GM23248 (cell line): Measurements from ENCODE around the gene SGPL1. TPM values are rescaled to one million over a fixed set of nuclear protein-coding genes. Genes with fewer than 3 reads are reported as not detected.

Source experiments
- DNase-seq: peaks from one replicate; pipeline ENCODE4 v3.0.0-alpha.2; 2015
- H2AFZ ChIP-seq: fragments of 200-600 bp; sonication (generic); 2 replicates; pipeline ENCODE4 v1.6.1; 2016; ENCODE audit warnings: antibody characterized with exemption
- H3F3A ChIP-seq: fragments of 200-600 bp; sonication (generic); 2 replicates; pipeline ENCODE4 v1.6.1; 2016; ENCODE audit warnings: mild to moderate bottlenecking, antibody characterized with exemption, mixed run types; ENCODE audit not compliant: insufficient read depth
- H3K27ac ChIP-seq: fragments of 200-600 bp; sonication (generic); 2 replicates; pipeline ENCODE4 v1.5.1; 2016; ENCODE audit warnings: mild to moderate bottlenecking
- H3K27me3 ChIP-seq: fragments of 200-600 bp; sonication (generic); replicated peaks from 2 replicates; pipeline ENCODE4 v1.6.1; 2016; ENCODE audit warnings: mild to moderate bottlenecking; ENCODE audit not compliant: insufficient read depth
- H3K36me3 ChIP-seq: fragments of 200-600 bp; sonication (generic); 2 replicates; pipeline ENCODE4 v1.6.1; 2016; ENCODE audit warnings: low read depth, mild to moderate bottlenecking
- H3K4me1 ChIP-seq: fragments of 200-600 bp; sonication (generic); 2 replicates; pipeline ENCODE4 v1.6.1; 2016; ENCODE audit warnings: mild to moderate bottlenecking; ENCODE audit not compliant: insufficient read depth
- H3K4me2 ChIP-seq: fragments of 200-600 bp; sonication (generic); one replicate; pipeline ENCODE4 v1.6.1; 2016; ENCODE audit warnings: mild to moderate bottlenecking; ENCODE audit not compliant: unreplicated experiment
- H3K4me3 ChIP-seq: fragments of 200-600 bp; sonication (generic); 2 replicates; pipeline ENCODE4 v1.5.1; 2016; ENCODE audit warnings: mild to moderate bottlenecking
- H3K79me2 ChIP-seq: fragments of 200-600 bp; sonication (generic); 2 replicates; pipeline ENCODE4 v1.6.1; 2016; ENCODE audit warnings: mild to moderate bottlenecking; ENCODE audit not compliant: insufficient read depth
- H3K9ac ChIP-seq: fragments of 200-600 bp; sonication (generic); 2 replicates; pipeline ENCODE4 v1.6.1; 2016; ENCODE audit warnings: mild to moderate bottlenecking
- H3K9me2 ChIP-seq: fragments of 200-600 bp; sonication (generic); 2 replicates; pipeline ENCODE4 v1.6.1; 2016; ENCODE audit warnings: mixed run types, mild to moderate bottlenecking, moderate library complexity; ENCODE audit not compliant: insufficient read depth
- H3K9me3 ChIP-seq: fragments of 200-600 bp; sonication (generic); one replicate; pipeline ENCODE4 v1.6.1; 2017; ENCODE audit warnings: low read depth
- H4K20me1 ChIP-seq: fragments of 200-600 bp; sonication (generic); 2 replicates; pipeline ENCODE4 v1.6.0; 2016; ENCODE audit not compliant: insufficient read depth
- EZH2 ChIP-seq: fragments of 200-600 bp; sonication (generic); IDR thresholded peaks from 2 replicates; pipeline ENCODE4 v1.6.1; 2018; ENCODE audit warnings: antibody characterized with exemption, mild to moderate bottlenecking; ENCODE audit not compliant: insufficient read depth, poor library complexity, severe bottlenecking
- EZH2phosphoT487 ChIP-seq: fragments of 200-600 bp; sonication (generic); IDR thresholded peaks from 2 replicates; pipeline ENCODE4 v1.6.1; 2018; ENCODE audit warnings: antibody characterized with exemption, moderate library complexity, mild to moderate bottlenecking, low read depth; ENCODE audit not compliant: insufficient read depth
- WGBS, 2 experiments: methylation state at CpG; one replicate each; pipeline ENCODE4 v1.1.6; 2015 to 2017; ENCODE audit warnings: low lambda C conversion rate in 2 of 2, low coverage in 1 of 2; ENCODE audit errors: missing lambda C conversion rate in 2 of 2; 5-methylcytosine and 5-hydroxymethylcytosine counted together
- in situ Hi-C: fragments of 300-500 bp; cut with MboI; formaldehyde crosslinking; loops from 2 replicates; pipeline ENCODE4 v1.15.0; 2020
- polyA plus RNA-seq: library from polyadenylated mRNA; unstranded; fragments of >200 nt; fragmentation: Nextera tagmentation; extraction: Ambion mirVana; gene quantifications from 2 replicates; pipeline ENCODE4 v1.2.1, GENCODE V29; 2016
- total RNA-seq: library from RNA; depleted of rRNA; stranded (reverse); fragments of >200 nt; shearing (Covaris generic); gene quantifications from 2 replicates; pipeline ENCODE4 v1.2.3, GENCODE V29; 2014

The SGPL1 gene
- total and polyA plus RNA-seq, 2 experiments from 2014 or later: 18.2 to 27.5 TPM

DNA sequence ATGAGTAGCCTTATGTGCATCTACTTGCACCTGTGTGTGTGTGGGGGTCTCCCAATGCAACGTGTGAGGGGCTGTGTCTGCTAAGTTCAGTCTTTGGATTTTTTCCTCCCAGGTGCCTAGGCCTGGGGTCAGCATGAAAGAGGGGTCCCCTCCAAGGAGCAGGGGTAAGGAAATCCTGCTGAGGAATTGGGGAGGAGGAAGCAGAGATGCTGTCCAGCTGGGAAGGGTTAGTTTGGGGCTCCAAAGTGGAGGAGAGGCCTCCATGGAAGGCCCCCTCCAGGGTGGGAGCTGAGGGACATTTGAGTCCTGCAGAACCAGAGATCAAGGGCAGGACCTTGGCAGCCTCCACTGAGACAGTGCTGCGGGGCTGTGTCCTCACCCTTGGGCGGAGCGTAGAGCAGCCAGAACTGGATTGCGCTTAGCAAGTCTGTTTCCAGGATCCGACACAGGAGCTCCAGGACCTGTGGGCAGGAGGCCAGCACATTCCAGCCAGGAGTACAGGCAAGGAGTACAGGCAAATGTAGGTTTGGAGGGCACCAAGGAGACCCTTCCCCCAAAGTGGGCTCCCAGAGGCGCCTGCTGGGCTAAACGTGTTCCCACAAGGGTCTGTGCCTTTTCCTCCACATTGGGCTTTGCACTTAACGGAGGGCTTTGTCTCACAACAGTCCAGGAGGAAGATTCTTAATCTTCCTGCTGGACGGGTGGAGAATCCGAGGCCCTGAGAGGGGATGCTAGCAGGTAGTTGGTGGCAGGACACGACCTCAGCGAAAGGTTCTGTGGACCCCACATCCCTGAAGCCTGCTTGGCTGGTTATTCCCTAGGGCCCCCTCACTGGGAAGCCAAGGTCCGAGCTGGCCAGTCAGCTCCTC, 40.7 kb upstream of the SGPL1 start:
- Histone ChIP-seq H3K27me3 (no peaks in the 10 kb centered on the region; the same call in 1 of the 2 replicates), H3K4me3 (no peak overlapping the region), H3K4me1 (no peaks in the 10 kb centered on the region), H3K36me3 (no peaks in the 10 kb centered on the region), H4K20me1 (no peaks in the 10 kb centered on the region), H3K27ac (no peak overlapping the region), H3K79me2 (no peaks in the 10 kb centered on the region), H3F3A (no peaks in the 10 kb centered on the region), H3K9ac (no peak overlapping the region), H3K4me2 (no peak overlapping the region), H3K9me3 (no peaks in the 10 kb centered on the region), H3K9me2 (no peaks in the 10 kb centered on the region), H2AFZ (no peak overlapping the region)
- DNase-seq: no peak
- in situ Hi-C loops: no loop called here
- 62 to 67% methylated on average over 13 to 14 of the region's 14 CpGs for WGBS, 2 experiments
- TF ChIP-seq EZH2: no peak
- TF ChIP-seq EZH2phosphoT487: no peak

DNA sequence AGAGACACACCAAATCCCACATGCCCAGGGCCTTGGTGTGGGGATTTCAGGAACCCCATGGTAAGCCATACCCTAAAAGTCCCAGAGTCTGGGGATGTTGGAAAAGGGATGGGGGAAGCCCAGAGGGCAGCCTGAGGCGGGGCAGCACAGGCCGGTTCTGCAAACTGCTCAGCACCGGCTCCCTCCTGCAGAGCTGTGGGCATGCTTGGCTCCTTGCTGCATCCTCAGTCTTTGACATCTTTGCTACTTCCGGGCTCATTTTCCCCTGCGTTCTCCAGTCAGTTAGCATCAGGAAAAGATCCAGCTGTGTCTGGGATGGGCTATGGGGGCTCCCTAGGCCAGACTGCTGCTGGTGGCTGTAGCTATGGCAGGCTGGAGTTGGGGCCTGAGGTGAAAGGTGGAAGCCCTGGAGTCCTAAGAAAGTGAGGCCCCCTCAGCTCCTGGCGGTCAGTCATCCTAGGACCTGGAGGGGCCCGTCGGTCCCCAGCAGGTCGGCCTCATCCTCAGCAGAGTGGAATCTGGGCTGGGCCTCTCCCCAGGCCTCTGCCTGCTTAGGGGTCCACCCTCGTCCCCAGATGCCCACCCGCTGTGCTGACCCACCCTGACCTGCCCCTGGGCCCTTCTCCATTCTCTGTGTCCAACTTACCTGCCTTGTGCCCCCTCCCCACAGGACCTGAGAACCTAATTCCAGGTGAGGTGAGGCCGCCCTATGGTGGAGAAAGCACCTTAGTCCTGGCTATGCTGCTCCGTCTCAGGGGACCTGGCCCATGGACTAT, 39.9 kb upstream of the SGPL1 start:
- in situ Hi-C loops: no loop called here
- no peak overlapping the region for H3K27ac ChIP-seq
- H3K9me2 ChIP-seq: no peaks in the 10 kb centered on the region
- H3K27me3 ChIP-seq: no peaks in the 10 kb centered on the region; the same call in 1 of the 2 replicates
- H3K4me3 ChIP-seq: no peak overlapping the region
- no peaks in the 10 kb centered on the region for H3F3A ChIP-seq
- no peaks in the 10 kb centered on the region for H3K4me1 ChIP-seq
- no peaks in the 10 kb centered on the region for H3K36me3 ChIP-seq
- no peak overlapping the region for H3K9ac ChIP-seq
- no peak for DNase-seq
- TF ChIP-seq EZH2: no peak
- no peak for TF ChIP-seq EZH2phosphoT487
- no peak overlapping the region for H3K4me2 ChIP-seq
- H3K79me2 ChIP-seq: no peaks in the 10 kb centered on the region
- H3K9me3 ChIP-seq: no peaks in the 10 kb centered on the region
- no peak overlapping the region for H2AFZ ChIP-seq
- 80 to 83% methylated on average over 13 of the region's 13 CpGs for WGBS, 2 experiments
- no peaks in the 10 kb centered on the region for H4K20me1 ChIP-seq

DNA sequence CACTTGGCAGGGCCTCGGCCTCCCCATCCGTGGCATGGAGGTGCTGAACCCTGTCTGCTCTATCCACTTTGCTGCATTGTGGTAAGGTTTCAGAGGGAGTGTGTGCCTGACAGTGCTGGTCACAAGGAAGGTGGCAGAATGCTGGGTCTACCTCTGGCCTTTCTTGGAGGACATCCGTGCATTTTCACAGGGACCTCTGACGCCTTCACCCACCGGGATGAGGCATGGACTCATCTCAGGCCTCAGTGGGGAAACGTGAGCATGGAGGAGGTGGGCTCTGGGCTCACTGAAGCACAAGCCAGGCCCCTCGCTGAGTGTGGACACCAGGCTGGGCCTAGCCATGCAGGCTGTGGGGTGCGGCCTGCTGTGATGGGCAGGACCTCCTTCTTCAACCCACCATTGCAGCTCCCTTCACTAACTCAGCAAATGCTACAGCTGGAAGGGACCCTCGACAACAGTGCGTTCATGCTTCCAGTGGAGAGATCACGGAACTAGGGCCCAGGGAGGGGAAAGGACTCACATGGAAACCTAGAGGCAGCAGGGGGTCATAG, 39.2 kb upstream of the SGPL1 start:
- H3K79me2 ChIP-seq: no peaks in the 10 kb centered on the region
- no peaks in the 10 kb centered on the region for H3K36me3 ChIP-seq
- H4K20me1 ChIP-seq: no peaks in the 10 kb centered on the region
- WGBS, 2 experiments: 80 to 83% methylated on average over 11 of the region's 11 CpGs
- H3K4me1 ChIP-seq: no peaks in the 10 kb centered on the region
- no peak for DNase-seq
- in situ Hi-C loops: no loop called here
- H3F3A ChIP-seq: no peaks in the 10 kb centered on the region
- H3K27me3 ChIP-seq: no peaks in the 10 kb centered on the region; the same call in 1 of the 2 replicates
- no peak overlapping the region for H2AFZ ChIP-seq
- H3K27ac ChIP-seq: no peak overlapping the region
- TF ChIP-seq EZH2 (no peak), EZH2phosphoT487 (no peak)
- H3K9me2 ChIP-seq: no peaks in the 10 kb centered on the region
- H3K4me3 ChIP-seq: no peak overlapping the region
- no peaks in the 10 kb centered on the region for H3K9me3 ChIP-seq
- no peak overlapping the region for H3K4me2 ChIP-seq
- H3K9ac ChIP-seq: no peak overlapping the region

DNA sequence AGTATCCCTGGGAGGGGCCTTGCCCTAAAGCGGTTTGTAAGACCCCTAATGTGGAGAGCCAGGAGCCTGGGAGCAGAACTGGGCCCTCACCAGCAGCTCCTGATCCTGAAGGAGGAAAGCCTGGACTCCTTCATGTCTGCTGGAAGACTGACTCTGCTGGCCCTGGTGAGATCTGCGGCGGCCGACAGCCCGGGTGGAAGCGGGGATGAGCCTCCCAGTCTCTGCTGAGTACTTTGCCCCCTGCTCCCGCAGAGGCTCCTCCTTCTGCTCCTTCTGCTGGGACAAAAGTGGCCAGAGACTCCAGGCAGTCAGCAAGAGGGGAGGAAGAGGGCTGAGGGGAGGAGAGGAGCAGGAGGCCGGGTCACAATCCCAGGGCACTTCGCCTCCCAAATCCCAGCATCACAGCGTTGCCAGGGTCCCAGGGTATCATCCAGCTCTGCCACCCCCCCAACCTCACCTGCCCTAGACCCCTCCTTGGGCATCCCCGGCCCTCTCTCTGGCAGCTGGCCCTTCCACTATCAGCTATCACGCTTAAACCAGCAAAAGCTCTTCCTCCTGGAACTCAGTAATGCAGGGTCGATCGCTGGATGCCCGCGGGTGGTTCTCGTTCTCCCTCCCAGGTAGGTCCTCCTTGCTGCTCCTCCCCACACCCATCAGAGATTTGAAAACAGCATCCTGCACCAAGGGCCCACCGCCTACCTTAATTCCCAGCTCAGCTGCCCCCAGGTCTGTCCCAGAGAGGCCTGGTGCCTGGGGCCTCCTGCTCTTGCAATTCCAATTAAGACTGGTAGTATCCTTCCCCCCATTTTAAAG, 38.5 kb upstream of the SGPL1 start:
- Histone ChIP-seq H3K27me3 (no peaks in the 10 kb centered on the region; the same call in 1 of the 2 replicates), H2AFZ (no peak overlapping the region), H3K36me3 (no peaks in the 10 kb centered on the region), H3K9me2 (no peaks in the 10 kb centered on the region), H3K79me2 (no peaks in the 10 kb centered on the region), H3F3A (no peaks in the 10 kb centered on the region), H3K9me3 (no peaks in the 10 kb centered on the region), H3K27ac (no peak overlapping the region), H3K9ac (no peak overlapping the region), H3K4me2 (no peak overlapping the region), H4K20me1 (no peaks in the 10 kb centered on the region), H3K4me3 (no peak overlapping the region), H3K4me1 (no peaks in the 10 kb centered on the region)
- 81 to 82% methylated on average over 18 of the region's 18 CpGs for WGBS, 2 experiments
- TF ChIP-seq EZH2 (no peak), EZH2phosphoT487 (no peak)
- no peak for DNase-seq
- in situ Hi-C loops: no loop called here
